Gastrocnemius medialis (tissue), 4 donors: Measurements from ENCODE around the gene VPS18. TPM values are rescaled to one million over a fixed set of nuclear protein-coding genes. Genes with fewer than 3 reads are reported as not detected.

Source experiments
- ATAC-seq, 2 donors: fragments of 150-250 bp; one replicate each; pipeline ENCODE4 v1.9.1; 2016
- DNase-seq, 2 donors: peaks; one replicate each; pipeline ENCODE4 v3.0.0-alpha.2; 2019
- H3K27ac ChIP-seq, 4 donors: fragments of 200-600 bp; sonication (generic); 1 replicate in 1 of 4; 2 replicates in 3 of 4; pipeline ENCODE4 v1.5.1; 2016 to 2018; ENCODE audit warnings: mild to moderate bottlenecking in 2 of 4, moderate library complexity in 1 of 4
- H3K27me3 ChIP-seq, 3 donors: fragments of 200-600 bp; sonication (generic) in 2 of 3; 1 replicate in 1 of 3; 2 replicates in 2 of 3; pipeline versions ENCODE4 v1.5.1 to v1.6.0; 2016 to 2019; ENCODE audit warnings: mild to moderate bottlenecking in 1 of 3, moderate library complexity in 1 of 3
- H3K36me3 ChIP-seq, 2 donors: fragments of 200-600 bp; sonication (generic) in 1 of 2; one replicate each; pipeline ENCODE4 v1.5.1; 2017 to 2018
- H3K4me1 ChIP-seq, 2 donors: fragments of 200-600 bp; sonication (generic) in 1 of 2; one replicate each; pipeline ENCODE4 v1.5.1; 2016 to 2017; ENCODE audit warnings: mild to moderate bottlenecking in 2 of 2
- H3K4me3 ChIP-seq, 4 donors: fragments of 200-600 bp; sonication (generic) in 3 of 4; 1 replicate in 1 of 4; 2 replicates in 3 of 4; pipeline ENCODE4 v1.5.1; 2016 to 2019; ENCODE audit warnings: mild to moderate bottlenecking in 2 of 4
- H3K9me3 ChIP-seq, 3 donors: fragments of 200-600 bp; sonication (generic) in 2 of 3; 1 replicate in 1 of 3; 2 replicates in 2 of 3; pipeline ENCODE4 v1.5.1; 2016 to 2019
- CTCF ChIP-seq, 5 experiments: fragments of 450-650 bp in 3 of 5; fragments of 200-600 bp in 2 of 5; sonication (generic) in 2 of 5; IDR thresholded peaks in 4 of 5; conservative IDR thresholded peaks in 1 of 5; 1 replicate in 4 of 5; 2 replicates in 1 of 5; pipeline ENCODE4 v1.5.1; 2016 to 2019; ENCODE audit warnings: antibody characterized with exemption in 5 of 5, mild to moderate bottlenecking in 3 of 5, moderate library complexity in 3 of 5
- POLR2A ChIP-seq, 2 donors: fragments of 450-650 bp; IDR thresholded peaks; one replicate each; pipeline ENCODE4 v1.6.1; 2017; ENCODE audit warnings: antibody characterized with exemption in 2 of 2, mild to moderate bottlenecking in 2 of 2, moderate library complexity in 2 of 2
- in situ Hi-C, 4 donors: fragments of 200-750 bp; cut with MboI; loops; one replicate each; pipeline versions ENCODE4 v1.15.0 to v1.8.0; 2017; ENCODE audit warnings: low sequenced_read_pairs in 4 of 4
- intact Hi-C: fragments of 100-400 bp; cut with DNase I; formaldehyde crosslinking; loops from one replicate; pipeline ENCODE4 v1.15.1; 2023; ENCODE audit warnings: low total_unique reads
- total RNA-seq, 4 donors: library from RNA; depleted of rRNA; stranded (reverse); fragments of >200 nt; gene quantifications; one replicate each; pipeline versions ENCODE4 v1.1.0 to v1.2.3, GENCODE V29; 2016

VPS18 gene
- total RNA-seq, 4 donors from 2014 or later = 18.5 to 26.1 (median 19.3) TPM

- H3K27ac ChIP-seq = peak overlapping the region in 2 of 4 donors; percentile 53 to 58
- intact Hi-C loops (no loop called here), in situ Hi-C loops (no loop called here)
- H3K9me3 ChIP-seq = no peaks in the 10 kb centered on the region
- DNase-seq (peak; percentile 75 to 85), ATAC-seq (peak; percentile 92 to 95)
- TF ChIP-seq POLR2A (IDR thresholded peaks at IDR 0.05) = no peak
- no peak for TF ChIP-seq CTCF (IDR thresholded peaks at IDR 0.05 in 4 of 5, conservative IDR thresholded peaks at IDR 0.05 in 1 of 5)
- H3K27me3 ChIP-seq = peaks cover 27 to 34% (median 33%) of the 10 kb centered on the region in 3 donors
- no peak overlapping the region for H3K4me3 ChIP-seq
- H3K4me1 ChIP-seq = peaks cover 37 to 40% of the 10 kb centered on the region in 2 donors
- H3K36me3 ChIP-seq = no peaks in the 10 kb centered on the region
These were observed 29.3 kb downstream of the VPS18 start for GRCh38 chr15:40923551-40923950.

GRCh38 chr15:40925495-40925862 is 31.2 kb downstream of the VPS18 start:
- intact Hi-C loops = no loop called here
- H3K36me3 ChIP-seq = no peaks in the 10 kb centered on the region
- in situ Hi-C loops = no loop called here
- peaks cover 52 to 59% of the 10 kb centered on the region in 2 donors for H3K4me1 ChIP-seq
- DNase-seq (no peak), ATAC-seq (no peak)
- H3K27me3 ChIP-seq = peaks cover 44 to 53% (median 52%) of the 10 kb centered on the region in 3 donors
- H3K4me3 ChIP-seq = no peak overlapping the region
- H3K27ac ChIP-seq = no peak overlapping the region
- TF ChIP-seq CTCF (IDR thresholded peaks at IDR 0.05 in 4 of 5, conservative IDR thresholded peaks at IDR 0.05 in 1 of 5) = no peak
- TF ChIP-seq POLR2A (IDR thresholded peaks at IDR 0.05) = no peak
- no peaks in the 10 kb centered on the region for H3K9me3 ChIP-seq

GRCh38 chr15:40925863-40926658 is 31.8 kb downstream of the VPS18 start:
- H3K27me3 ChIP-seq = peaks cover 50 to 59% (median 58%) of the 10 kb centered on the region in 3 donors
- H3K4me1 ChIP-seq = peaks cover 56 to 65% of the 10 kb centered on the region in 2 donors
- no peak overlapping the region for H3K27ac ChIP-seq
- H3K4me3 ChIP-seq = peak overlapping the region in 3 of 4 donors; percentile 13 to 24 (median 19)
- DNase-seq (no peak), ATAC-seq (no peak)
- in situ Hi-C loops (no loop called here), intact Hi-C loops (no loop called here)
- H3K36me3 ChIP-seq = no peaks in the 10 kb centered on the region
- no peak for TF ChIP-seq CTCF (IDR thresholded peaks at IDR 0.05 in 4 of 5, conservative IDR thresholded peaks at IDR 0.05 in 1 of 5)
- no peak for TF ChIP-seq POLR2A (IDR thresholded peaks at IDR 0.05)
- H3K9me3 ChIP-seq = no peaks in the 10 kb centered on the region

DNA sequence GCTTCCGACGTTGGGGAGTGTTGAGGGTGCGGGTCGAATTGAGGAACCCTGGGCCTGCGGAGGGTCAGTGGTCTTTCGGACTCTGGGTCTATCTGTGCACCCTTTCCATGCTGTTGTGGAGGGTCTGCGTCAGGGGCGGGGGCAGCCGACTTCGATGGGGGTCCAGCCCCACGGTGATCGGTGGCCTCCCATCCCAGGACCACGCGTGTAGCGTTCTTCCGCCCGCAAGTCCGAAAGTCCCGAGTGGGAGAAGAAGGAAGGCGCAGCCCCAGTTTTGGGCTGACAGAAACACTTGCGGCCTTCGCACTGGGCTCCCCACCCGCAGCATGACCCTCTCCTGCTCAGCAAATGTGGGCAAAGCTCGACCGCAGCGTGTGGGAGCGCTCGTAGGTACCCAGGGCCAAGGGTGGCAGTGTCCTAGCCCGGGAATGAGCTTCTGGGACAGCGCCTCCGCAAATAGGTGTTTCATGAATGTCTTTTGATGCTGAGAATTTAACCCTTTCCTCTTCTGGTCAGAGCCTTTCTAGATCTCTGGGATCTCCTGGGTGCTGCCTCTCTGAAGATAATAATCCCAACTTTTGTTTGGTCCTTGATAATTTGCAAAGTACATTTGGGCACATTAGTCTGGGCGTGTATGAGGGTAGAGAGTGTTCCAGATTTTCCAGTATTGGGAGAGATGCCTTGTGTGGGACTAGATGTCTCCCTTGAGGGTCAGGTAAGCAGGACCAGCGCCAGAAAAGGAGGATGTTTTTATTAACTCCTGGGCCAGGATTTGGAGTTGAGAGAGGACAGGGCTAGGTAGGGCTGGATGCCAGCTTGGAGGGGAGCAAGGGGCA is 32.6 kb downstream of the VPS18 start:
- Histone ChIP-seq H3K36me3 (no peaks in the 10 kb centered on the region), H3K27me3 (peaks cover 57 to 66% (median 66%) of the 10 kb centered on the region in 3 donors), H3K4me1 (peaks cover 60 to 68% of the 10 kb centered on the region in 2 donors), H3K27ac (peak overlapping the region in 1 of 4 donors; percentile 74), H3K4me3 (no peak overlapping the region), H3K9me3 (no peaks in the 10 kb centered on the region)
- ATAC-seq = no peak
- in situ Hi-C loops (no loop called here), intact Hi-C loops (no loop called here)
- no peak for DNase-seq
- TF ChIP-seq CTCF (IDR thresholded peaks at IDR 0.05 in 4 of 5, conservative IDR thresholded peaks at IDR 0.05 in 1 of 5) (no peak), POLR2A (IDR thresholded peaks at IDR 0.05) (no peak)
